NCI-H2196 treated with DMSO at 0.1 percent for 48 hours (cell line): ENCODE data around the gene PXYLP1.
"Not testable (repeated sequence)": the region's sequence is repeated elsewhere in the genome, so short reads cannot be mapped to it uniquely, and the experiment has no call there.

Experiments used
- DNase-seq: peaks from one replicate; lab custom pipeline; 2025; ENCODE audit not compliant: unreplicated experiment; lab: John Stamatoyannopoulos, UW

The PXYLP1 gene

GRCh38 chr3:141291559-141292355 is 60.1 kb downstream of the PXYLP1 start:
- DNase-seq = no peak

GRCh38 chr3:141292356-141293058 is 60.9 kb downstream of the PXYLP1 start:
- DNase-seq = no peak

- DNase-seq = no peak
Observed at GRCh38 chr3:141294301-141294700, 62.7 kb downstream of the PXYLP1 start.

GRCh38 chr3:141294848-141295247 is 63.2 kb downstream of the PXYLP1 start:
- no peak for DNase-seq

GRCh38 chr3:141300426-141300825 is 68.8 kb downstream of the PXYLP1 start:
- not testable (repeated sequence) for DNase-seq

GRCh38 chr3:141302364-141303141 is 70.9 kb downstream of the PXYLP1 start:
- no peak for DNase-seq

GRCh38 chr3:141303481-141304223 is 72.0 kb downstream of the PXYLP1 start:
- peak; percentile 74 for DNase-seq

GRCh38 chr3:141305436-141305835 is 73.8 kb downstream of the PXYLP1 start:
- no peak for DNase-seq

GRCh38 chr3:141306276-141306675 is 74.7 kb downstream of the PXYLP1 start:
- DNase-seq = no peak

- no peak for DNase-seq
Observed at GRCh38 chr3:141306922-141307321, 75.3 kb downstream of the PXYLP1 start.

GRCh38 chr3:141307351-141308059 is 75.9 kb downstream of the PXYLP1 start:
- DNase-seq = no peak

GRCh38 chr3:141308588-141309218 is 77.1 kb downstream of the PXYLP1 start:
- no peak for DNase-seq

- DNase-seq = no peak
Observed at GRCh38 chr3:141311170-141311495, 79.5 kb downstream of the PXYLP1 start.

- DNase-seq = peak; percentile 100
Observed at GRCh38 chr3:141311496-141312353, 80.1 kb downstream of the PXYLP1 start.

GRCh38 chr3:141312354-141313092 is 80.9 kb downstream of the PXYLP1 start:
- DNase-seq = no peak

GRCh38 chr3:141313093-141313683 is 81.6 kb downstream of the PXYLP1 start:
- DNase-seq = no peak

- DNase-seq = not testable (repeated sequence)
Observed at GRCh38 chr3:141314415-141314814, 82.8 kb downstream of the PXYLP1 start.

GRCh38 chr3:141316851-141317250 is 85.2 kb downstream of the PXYLP1 start:
- DNase-seq = no peak
